Thymus (tissue), 11 donors: ENCODE measurements around the gene IL21. TPM values are rescaled to one million over a fixed set of nuclear protein-coding genes. Genes with fewer than 3 reads are reported as not detected.

Experiments
- DNase-seq, 9 donors: peaks; one replicate each; pipeline ENCODE4 v3.0.0-alpha.2; 2013; ENCODE audit warnings: low spot score in 9 of 9, low read depth in 6 of 9, missing footprints in 1 of 9
- H3K27ac ChIP-seq, 2 donors: one replicate each; pipeline ENCODE4 v1.5.1; 2013; ENCODE audit warnings: control low read depth in 1 of 2, low read depth in 1 of 2, low read length in 1 of 2, mild to moderate bottlenecking in 1 of 2, moderate library complexity in 1 of 2
- H3K27me3 ChIP-seq, 2 donors: one replicate each; pipeline ENCODE4 v1.5.1; 2013; ENCODE audit warnings: low read length in 1 of 2; ENCODE audit not compliant: control insufficient read depth in 2 of 2, insufficient read depth in 1 of 2
- H3K36me3 ChIP-seq, 2 donors: one replicate each; pipeline ENCODE4 v1.5.1; 2013; ENCODE audit warnings: low read length in 1 of 2, mild to moderate bottlenecking in 1 of 2, moderate library complexity in 1 of 2; ENCODE audit not compliant: control insufficient read depth in 2 of 2, insufficient read depth in 2 of 2
- H3K4me1 ChIP-seq, 2 donors: one replicate each; pipeline ENCODE4 v1.5.1; 2013; ENCODE audit warnings: low read length in 2 of 2; ENCODE audit not compliant: control insufficient read depth in 2 of 2, insufficient read depth in 2 of 2
- H3K4me3 ChIP-seq, 2 donors: one replicate each; pipeline ENCODE4 v1.5.1; 2013; ENCODE audit warnings: low read length in 2 of 2, control low read depth in 1 of 2, mild to moderate bottlenecking in 1 of 2
- H3K9me3 ChIP-seq, 2 donors: one replicate each; pipeline ENCODE4 v1.5.1; 2013; ENCODE audit warnings: low read length in 1 of 2, mild to moderate bottlenecking in 1 of 2; ENCODE audit not compliant: control insufficient read depth in 2 of 2, insufficient read depth in 1 of 2
- WGBS: extraction: QIAGEN DNeasy Blood & Tissue Kit; methylation state at CpG from one replicate; pipeline ENCODE4 v1.1.7; 2013; 5-methylcytosine and 5-hydroxymethylcytosine counted together
- polyA plus RNA-seq: library from polyadenylated mRNA; stranded (reverse); fragments of 200-250 nt; gene quantifications from one replicate; pipeline ENCODE4 v1.2.3, GENCODE V29; 2013
- total RNA-seq: library from RNA; stranded (reverse); fragments of 120-200 nt; gene quantifications from one replicate; pipeline ENCODE4 v1.2.4, GENCODE V29; 2013
- donor health status: healthy.

IL21 gene
- total and polyA plus RNA-seq, 2 donors, result 0.19 to 0.48 TPM

DNA sequence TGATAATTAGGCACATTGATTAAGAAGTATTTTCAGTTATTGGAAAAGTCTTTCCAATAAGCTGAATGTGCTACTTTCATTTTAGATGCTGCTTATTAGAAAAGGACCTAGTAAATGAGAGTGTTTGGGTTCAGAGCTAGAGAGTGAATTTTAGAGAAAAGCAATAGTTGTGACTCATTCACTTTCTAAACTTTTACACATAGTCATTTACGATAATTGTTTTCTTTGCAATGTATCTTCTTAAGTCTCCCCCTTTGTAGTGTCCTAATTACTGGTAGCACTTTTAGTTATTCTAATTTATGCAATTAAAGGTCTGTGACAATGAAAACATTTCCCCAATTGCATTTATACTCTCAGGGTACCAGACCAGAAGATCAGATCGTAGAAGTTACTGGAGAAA, 1.3 kb downstream of the IL21 start:
- Histone ChIP-seq H3K4me3 (no peak overlapping the region), H3K27me3 (no peaks in the 10 kb centered on the region), H3K9me3 (no peaks in the 10 kb centered on the region), H3K36me3 (no peaks in the 10 kb centered on the region), H3K4me1 (peaks cover 0 to 5% of the 10 kb centered on the region in 2 donors), H3K27ac (no peak overlapping the region)
- 96% methylated on average over 2 of the region's 2 CpGs for WGBS
- DNase-seq, result no peak

DNA sequence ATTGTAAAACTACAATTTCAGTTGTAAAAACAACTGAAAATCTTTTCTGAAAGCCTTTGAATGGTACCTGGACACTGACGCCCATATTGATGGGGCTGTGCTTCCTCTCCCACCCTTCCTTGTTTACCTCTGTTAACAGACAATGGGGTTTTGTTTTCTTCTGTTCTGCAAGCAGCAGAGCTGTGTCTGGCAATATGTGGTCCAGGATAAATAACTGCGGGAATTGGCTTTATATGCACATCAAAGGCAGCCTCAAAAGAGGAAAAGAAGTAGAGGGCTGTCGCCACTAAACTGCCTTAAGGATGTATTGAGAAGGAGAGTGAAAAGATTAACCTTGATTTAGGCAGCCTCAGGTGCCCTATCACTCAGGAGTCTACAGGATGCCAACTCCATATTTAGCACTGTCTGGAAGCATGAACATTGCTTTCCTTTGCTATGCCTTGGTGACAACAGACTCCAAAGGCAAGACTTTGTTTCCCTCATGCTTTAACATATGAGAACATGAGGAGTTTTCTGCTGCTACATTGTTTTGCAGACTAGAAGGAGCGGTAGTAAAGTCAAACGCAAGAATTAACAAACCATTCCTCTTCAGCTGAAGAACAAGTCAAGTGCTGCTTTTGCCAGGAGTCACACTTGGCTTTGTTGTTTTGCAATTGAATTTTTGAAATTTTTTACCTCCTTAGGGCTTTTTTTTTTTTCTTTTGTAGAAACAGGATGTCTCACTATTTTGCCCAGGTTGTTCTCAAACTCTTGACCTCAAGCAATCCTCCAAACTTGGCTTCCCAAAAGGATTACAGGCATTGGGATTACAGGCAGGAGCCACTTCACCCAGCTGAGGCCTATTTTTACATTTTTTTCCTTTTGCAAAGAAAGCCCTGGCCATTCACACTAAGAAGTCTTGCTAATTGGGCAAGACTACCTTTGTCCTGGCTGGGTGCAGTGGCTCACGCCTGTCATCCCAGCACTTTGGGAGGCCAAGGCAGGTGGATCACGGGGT, 3.0 kb downstream of the IL21 start:
- WGBS, result 90% methylated on average over 7 of the region's 7 CpGs
- Histone ChIP-seq H3K36me3 (no peaks in the 10 kb centered on the region), H3K27ac (no peak overlapping the region), H3K4me3 (no peak overlapping the region), H3K9me3 (no peaks in the 10 kb centered on the region), H3K4me1 (peaks cover 0 to 5% of the 10 kb centered on the region in 2 donors), H3K27me3 (no peaks in the 10 kb centered on the region)
- DNase-seq, result no peak

DNA sequence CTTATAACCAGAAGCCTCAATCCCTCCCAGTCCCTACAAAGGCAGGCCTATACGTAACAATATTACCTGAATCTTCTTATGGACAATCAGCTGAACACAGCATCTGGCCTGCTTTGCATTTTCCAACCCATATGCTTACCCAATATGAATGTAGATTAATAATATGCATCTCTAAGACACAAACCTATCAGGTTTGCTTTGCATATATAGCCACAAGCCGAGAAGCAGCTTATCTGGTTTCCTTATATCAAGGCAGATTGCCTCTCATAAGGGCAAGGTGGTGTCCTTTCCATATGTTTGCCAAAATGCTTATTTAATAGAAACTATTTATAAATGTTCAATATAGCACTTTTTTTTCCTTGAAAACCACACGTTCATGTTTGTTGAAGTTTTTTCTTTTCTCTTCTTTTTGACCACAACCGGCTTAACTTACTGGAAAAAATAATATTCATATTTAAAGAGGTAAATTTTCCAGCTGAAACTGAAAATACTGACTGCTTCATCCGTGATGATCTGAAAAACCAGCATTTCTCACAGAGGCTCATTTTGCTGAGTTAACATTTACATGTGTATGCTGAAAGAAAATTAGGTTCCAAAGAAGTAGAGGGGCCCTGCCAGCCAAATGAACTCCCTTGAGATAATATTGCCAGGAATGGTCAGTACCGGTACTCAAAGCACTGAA, 3.8 kb downstream of the IL21 start:
- WGBS, result 93% methylated on average over 6 of the region's 6 CpGs
- H3K27ac ChIP-seq, result no peak overlapping the region
- peaks cover 0 to 5% of the 10 kb centered on the region in 2 donors for H3K4me1 ChIP-seq
- H3K4me3 ChIP-seq, result no peak overlapping the region
- DNase-seq, result no peak
- no peaks in the 10 kb centered on the region for H3K27me3 ChIP-seq
- no peaks in the 10 kb centered on the region for H3K36me3 ChIP-seq
- H3K9me3 ChIP-seq, result no peaks in the 10 kb centered on the region

DNA sequence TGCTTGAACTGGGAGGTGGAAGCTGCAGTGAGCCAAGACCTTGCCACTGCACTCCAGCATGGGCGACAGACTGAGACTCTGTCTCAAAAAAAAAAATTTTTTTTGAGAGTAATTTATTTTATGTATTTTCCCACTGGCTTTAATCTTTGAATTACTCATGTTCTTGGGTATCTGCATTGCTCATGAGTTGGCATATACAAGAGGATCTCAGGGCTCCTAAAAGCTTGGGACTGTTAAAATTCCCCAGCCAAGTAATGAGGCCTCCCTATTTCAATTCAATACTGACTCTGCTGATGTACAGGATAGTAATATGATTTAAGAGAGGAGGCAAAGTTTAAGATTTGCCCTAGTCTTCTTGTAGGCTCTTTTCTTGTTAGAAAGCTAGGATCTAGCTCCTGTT, 6.2 kb downstream of the IL21 start:
- Histone ChIP-seq H3K36me3 (no peaks in the 10 kb centered on the region), H3K4me1 (peaks cover 0 to 5% of the 10 kb centered on the region in 2 donors), H3K4me3 (no peak overlapping the region), H3K27me3 (no peaks in the 10 kb centered on the region), H3K27ac (no peak overlapping the region), H3K9me3 (no peaks in the 10 kb centered on the region)
- 97% methylated on average over 1 of the region's 1 CpG for WGBS
- DNase-seq, result no peak

DNA sequence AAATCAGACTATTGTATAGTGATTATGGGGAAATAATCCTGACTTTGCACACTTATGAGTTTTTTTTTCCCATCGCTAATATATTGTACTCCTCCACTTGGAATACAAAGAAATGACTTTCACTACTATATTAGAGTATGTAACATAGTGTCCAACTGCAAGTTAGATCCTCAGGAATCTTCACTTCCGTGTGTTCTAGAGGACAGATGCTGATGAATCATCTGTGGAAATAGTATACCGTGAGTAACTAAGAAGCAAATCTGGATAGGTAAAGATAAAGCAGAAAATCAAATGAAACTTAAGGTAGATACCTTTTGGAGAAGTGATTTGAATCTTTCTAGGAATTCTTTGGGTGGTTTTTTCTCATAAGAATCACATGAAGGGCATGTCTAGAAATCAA, 8.3 kb downstream of the IL21 start:
- Histone ChIP-seq H3K9me3 (no peaks in the 10 kb centered on the region), H3K36me3 (no peaks in the 10 kb centered on the region), H3K4me1 (peaks cover 0 to 2% of the 10 kb centered on the region in 2 donors), H3K27ac (no peak overlapping the region), H3K4me3 (no peak overlapping the region), H3K27me3 (no peaks in the 10 kb centered on the region)
- DNase-seq, result no peak
- 95% methylated on average over 3 of the region's 3 CpGs for WGBS

DNA sequence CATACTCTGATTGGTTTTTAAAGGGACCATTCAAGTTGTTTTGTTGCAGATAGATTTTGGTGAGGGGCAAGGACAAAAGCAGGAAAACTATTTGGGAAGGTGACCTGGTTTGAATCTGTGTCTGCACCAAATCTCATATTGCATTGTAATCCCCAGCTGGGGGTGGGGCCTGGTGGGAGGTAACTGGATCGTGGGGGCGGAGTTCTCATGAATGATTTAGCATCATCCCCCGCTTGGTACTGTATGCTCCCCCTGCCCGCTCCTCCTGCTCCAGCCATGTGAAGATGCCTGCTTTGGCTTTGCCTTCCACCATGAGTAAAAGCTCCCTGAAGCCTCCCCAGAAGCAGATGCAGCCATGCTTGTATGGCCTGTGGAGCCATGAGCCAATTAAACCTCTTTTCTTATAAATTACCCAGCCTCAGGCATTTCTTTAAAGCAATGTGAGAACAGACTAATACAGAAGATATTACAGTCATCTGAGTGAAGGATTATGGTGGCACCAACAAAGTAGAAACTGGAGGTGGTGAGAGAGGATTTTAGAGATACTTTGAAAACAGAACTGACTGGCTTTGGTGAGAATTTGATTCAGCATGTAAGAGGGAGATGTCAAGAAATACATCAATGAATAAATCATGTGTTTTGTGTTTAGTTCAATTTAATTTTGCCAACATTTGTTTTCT, 14.4 kb downstream of the IL21 start:
- Histone ChIP-seq H3K4me1 (no peaks in the 10 kb centered on the region), H3K4me3 (no peak overlapping the region), H3K36me3 (no peaks in the 10 kb centered on the region), H3K9me3 (no peaks in the 10 kb centered on the region), H3K27ac (no peak overlapping the region), H3K27me3 (no peaks in the 10 kb centered on the region)
- 95% methylated on average over 4 of the region's 4 CpGs for WGBS
- DNase-seq, result no peak

DNA sequence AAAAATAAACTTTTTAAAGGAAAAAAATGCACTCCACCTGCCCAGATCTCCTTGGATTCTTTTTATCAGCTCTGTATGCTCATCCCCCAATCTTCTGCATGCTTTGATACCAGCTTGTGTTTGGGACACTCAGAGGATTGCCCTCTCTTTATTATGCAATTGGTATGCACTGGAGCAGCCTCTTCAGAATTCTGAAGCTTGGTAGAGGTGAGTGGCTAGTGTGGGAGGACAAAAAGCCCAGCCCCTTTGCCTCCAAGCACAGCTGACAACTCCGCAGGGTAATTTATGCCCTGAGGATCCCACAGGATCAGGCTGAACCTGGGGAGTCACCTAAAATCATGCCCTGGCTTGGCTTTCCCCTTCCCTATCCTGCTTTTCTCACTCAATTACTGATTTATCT, 16.7 kb downstream of the IL21 start:
- Histone ChIP-seq H3K4me3 (no peak overlapping the region), H3K27ac (no peak overlapping the region), H3K4me1 (no peaks in the 10 kb centered on the region), H3K27me3 (no peaks in the 10 kb centered on the region), H3K36me3 (no peaks in the 10 kb centered on the region), H3K9me3 (no peaks in the 10 kb centered on the region)
- DNase-seq, result no peak
- 100% methylated on average over 1 of the region's 1 CpG for WGBS

DNA sequence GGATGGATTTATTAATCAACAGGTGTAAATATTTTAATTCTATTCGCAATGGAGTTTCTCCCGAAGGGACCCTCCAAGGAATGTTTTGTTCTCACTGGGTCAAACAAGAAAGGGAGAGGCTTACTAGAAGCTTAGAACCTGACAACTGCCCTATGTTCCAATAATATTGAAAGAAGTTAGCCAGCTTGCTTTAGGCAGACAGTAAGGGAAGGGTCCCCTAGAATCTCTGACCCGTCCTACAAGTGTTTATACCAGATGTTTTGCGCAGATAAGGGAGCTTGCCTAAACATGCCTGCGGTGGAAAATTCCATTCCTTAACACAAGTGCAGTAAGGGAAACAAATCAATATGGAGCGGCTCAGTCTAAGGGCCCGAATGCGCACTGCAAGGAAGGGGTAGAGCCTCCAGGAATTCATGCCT, 17.7 kb downstream of the IL21 start:
- DNase-seq, result no peak
- no peak overlapping the region for H3K27ac ChIP-seq
- WGBS, result 83% methylated on average over 8 of the region's 8 CpGs
- H3K36me3 ChIP-seq, result no peaks in the 10 kb centered on the region
- H3K9me3 ChIP-seq, result no peaks in the 10 kb centered on the region
- no peaks in the 10 kb centered on the region for H3K4me1 ChIP-seq
- H3K27me3 ChIP-seq, result no peaks in the 10 kb centered on the region
- no peak overlapping the region for H3K4me3 ChIP-seq
